ENCODE results near the gene ANKRD13D.

- TF ChIP-seq CTCF (IDR thresholded peaks at IDR 0.05; ENCODE audit: insufficient read depth, low read depth, low read length), result no peak
- TF ChIP-seq EZH2 (IDR thresholded peaks at IDR 0.05; ENCODE audit: insufficient read depth, low read length), result no peak
Observed at GRCh38 chr11:67344264-67344663, 55.2 kb downstream of the ANKRD13D start.

Measured in astrocyte (in vitro differentiated cells and primary cell).